ENCODE results near the gene CACNA1I. TPM values are rescaled to one million over a fixed set of nuclear protein-coding genes. Genes with fewer than 3 reads are reported as not detected.

The CACNA1I gene
- total RNA-seq, 6 experiments from 2014 or later, result not detected

- Mint-ChIP-seq H3K27me3 (ENCODE audit: insufficient read depth) (peaks cover 46% of the 10 kb centered on the region), H3K36me3 (ENCODE audit: low read depth) (no peaks in the 10 kb centered on the region), H3K4me3 (no peak overlapping the region), H3K9me3 (no peaks in the 10 kb centered on the region), H3K27ac (no peak overlapping the region), H3K4me1 (ENCODE audit: low read depth) (no peaks in the 10 kb centered on the region)
- no peak for DNase-seq
- no peak for TF ChIP-seq CTCF (IDR thresholded peaks at IDR 0.05)
These were observed 130.0 kb downstream of the CACNA1I start for GRCh38 chr22:39700565-39700964.

DNA sequence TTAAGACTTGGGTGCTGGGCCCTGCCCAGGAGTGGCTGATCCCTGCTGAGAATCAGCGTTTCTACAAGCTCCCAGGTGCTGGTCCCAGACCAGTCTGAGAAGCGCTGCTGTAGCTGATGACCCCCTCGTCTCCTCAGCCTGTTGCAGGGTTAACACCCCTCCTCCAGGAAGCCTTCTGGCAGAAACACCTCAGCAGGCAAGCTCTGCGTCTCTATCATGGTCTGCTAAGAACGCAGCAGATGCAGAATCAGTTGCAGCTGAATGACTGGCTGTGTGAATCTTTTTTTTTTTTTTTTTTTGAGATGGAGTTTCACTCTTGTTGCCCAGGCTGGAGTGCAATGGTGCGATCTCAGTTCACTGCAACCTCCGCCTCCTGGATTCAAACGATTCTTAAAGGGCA is 132.5 kb downstream of the CACNA1I start:
- no peaks in the 10 kb centered on the region for H3K4me1 Mint-ChIP-seq (ENCODE audit: low read depth)
- no peak for DNase-seq
- TF ChIP-seq CTCF (IDR thresholded peaks at IDR 0.05), result no peak
- no peaks in the 10 kb centered on the region for H3K36me3 Mint-ChIP-seq (ENCODE audit: low read depth)
- no peak overlapping the region for H3K27ac Mint-ChIP-seq
- H3K4me3 Mint-ChIP-seq, result no peak overlapping the region
- H3K9me3 Mint-ChIP-seq, result no peaks in the 10 kb centered on the region
- peaks cover 48% of the 10 kb centered on the region for H3K27me3 Mint-ChIP-seq (ENCODE audit: insufficient read depth)

DNA sequence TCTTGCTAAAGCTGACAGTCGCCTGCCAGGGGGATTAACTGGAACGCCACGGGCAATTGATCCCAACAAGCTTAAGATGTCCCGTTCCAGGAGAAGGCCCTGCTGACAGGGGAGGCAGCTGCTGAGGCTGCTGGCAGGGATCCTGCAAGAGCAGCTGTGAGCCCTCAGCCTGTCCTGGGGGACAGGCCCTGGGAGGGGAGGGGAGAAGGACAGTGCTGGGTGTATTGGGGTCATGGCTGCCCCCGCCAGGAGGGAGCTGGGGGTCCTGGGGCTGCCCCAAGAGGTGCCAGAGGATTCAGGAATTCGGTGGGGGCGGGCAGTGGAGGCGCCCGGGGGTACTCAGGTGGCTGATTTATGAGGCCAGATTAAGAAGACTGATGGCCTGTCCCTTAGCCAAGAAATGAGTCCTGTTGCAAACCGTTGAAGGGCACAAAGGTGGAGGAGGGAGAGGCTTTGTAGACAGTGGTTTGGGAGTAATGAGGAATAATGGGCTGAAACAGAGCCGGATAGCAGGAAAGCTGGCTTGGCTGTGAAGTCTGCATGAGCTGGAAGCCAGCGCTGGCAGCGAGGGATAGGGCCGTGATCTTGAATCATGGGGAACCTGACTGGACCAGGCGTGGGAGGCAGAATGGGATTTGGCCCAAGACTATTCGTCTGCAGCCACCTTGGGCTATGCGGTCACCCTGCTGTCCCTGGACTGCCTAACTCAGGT is 133.5 kb downstream of the CACNA1I start:
- no peak for DNase-seq
- H3K27me3 Mint-ChIP-seq (ENCODE audit: insufficient read depth), result peaks cover 55% of the 10 kb centered on the region
- no peak for TF ChIP-seq CTCF (IDR thresholded peaks at IDR 0.05)
- H3K36me3 Mint-ChIP-seq (ENCODE audit: low read depth), result no peaks in the 10 kb centered on the region
- H3K4me1 Mint-ChIP-seq (ENCODE audit: low read depth), result no peaks in the 10 kb centered on the region
- no peaks in the 10 kb centered on the region for H3K9me3 Mint-ChIP-seq
- no peak overlapping the region for H3K4me3 Mint-ChIP-seq
- H3K27ac Mint-ChIP-seq, result no peak overlapping the region

DNA sequence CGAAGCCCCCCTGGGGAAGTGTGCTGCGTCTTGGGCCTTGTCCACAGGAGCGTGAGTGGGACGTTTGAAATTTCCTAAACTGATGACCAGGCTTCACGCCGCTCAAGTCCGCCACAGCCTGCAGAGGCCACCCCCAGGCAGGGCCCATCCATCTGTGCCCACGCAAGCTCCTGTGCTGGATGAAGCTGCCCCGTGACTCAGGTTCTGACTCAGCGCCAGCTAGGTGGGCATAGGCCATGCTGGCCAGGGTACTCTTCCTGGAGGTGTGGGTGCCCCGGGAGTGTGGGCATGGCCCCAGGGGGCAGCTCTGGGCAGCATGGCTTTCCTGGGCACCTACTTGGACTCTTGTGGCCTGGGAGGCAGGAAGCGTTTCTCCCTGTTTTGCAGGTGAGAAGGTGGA is 134.8 kb downstream of the CACNA1I start:
- Mint-ChIP-seq H3K27me3 (ENCODE audit: insufficient read depth) (peaks cover 61% of the 10 kb centered on the region), H3K36me3 (ENCODE audit: low read depth) (no peaks in the 10 kb centered on the region), H3K4me3 (no peak overlapping the region), H3K9me3 (no peaks in the 10 kb centered on the region), H3K4me1 (ENCODE audit: low read depth) (no peaks in the 10 kb centered on the region), H3K27ac (no peak overlapping the region)
- TF ChIP-seq CTCF (IDR thresholded peaks at IDR 0.05), result no peak
- DNase-seq, result no peak

DNA sequence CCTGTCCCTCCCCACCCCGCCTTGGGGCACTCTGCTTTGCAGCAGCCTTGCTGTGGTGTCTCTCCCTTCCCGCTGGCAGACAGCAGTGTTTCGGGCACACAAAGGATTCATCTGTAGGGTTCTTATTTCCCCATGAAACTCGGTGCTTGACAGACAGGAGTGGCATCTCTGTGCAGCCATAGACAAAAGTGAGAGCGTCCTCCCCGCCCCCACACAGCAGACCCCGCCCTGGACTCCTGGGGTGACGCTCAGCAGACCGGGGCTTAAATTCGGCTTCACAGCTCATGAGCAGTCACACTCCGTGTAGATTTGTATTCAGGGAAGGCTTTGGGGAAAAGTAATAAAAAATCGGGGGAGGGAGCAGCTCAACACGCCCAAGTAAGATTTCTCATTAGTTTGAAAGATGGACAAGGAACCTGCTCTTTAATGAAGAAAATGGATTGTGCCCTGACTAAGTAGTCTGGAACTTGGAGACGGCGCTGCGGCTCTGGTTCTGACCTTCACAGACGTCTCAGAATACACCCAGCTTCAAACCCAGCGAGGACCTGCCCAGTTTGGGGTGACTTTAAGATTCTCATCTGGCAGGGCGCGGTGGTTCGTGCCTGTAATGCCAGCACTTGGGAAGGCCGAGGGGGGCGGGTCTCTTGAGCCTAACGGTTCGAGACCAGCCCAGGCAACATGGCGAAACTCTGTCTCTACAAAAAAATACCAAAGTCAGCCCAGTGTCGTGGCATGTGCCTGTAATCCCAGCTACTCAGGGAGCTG is 136.0 kb downstream of the CACNA1I start:
- H3K4me3 Mint-ChIP-seq, result no peak overlapping the region
- H3K9me3 Mint-ChIP-seq, result no peaks in the 10 kb centered on the region
- no peaks in the 10 kb centered on the region for H3K36me3 Mint-ChIP-seq (ENCODE audit: low read depth)
- H3K27me3 Mint-ChIP-seq (ENCODE audit: insufficient read depth), result peaks cover 63% of the 10 kb centered on the region
- H3K27ac Mint-ChIP-seq, result no peak overlapping the region
- no peak for TF ChIP-seq CTCF (IDR thresholded peaks at IDR 0.05)
- no peak for DNase-seq
- H3K4me1 Mint-ChIP-seq (ENCODE audit: low read depth), result no peaks in the 10 kb centered on the region
